OCI-LY3 (cell line): ENCODE measurements around the gene PATJ.
"Not testable (repeated sequence)": the region's sequence is repeated elsewhere in the genome, so short reads cannot be mapped to it uniquely, and the experiment has no call there.

ENCODE experiments used
- H2AFZ ChIP-seq: fragments of 200-600, 300-600 bp; shearing (Covaris generic); 2 replicates; pipeline ENCODE4 v1.6.0; 2014; ENCODE audit warnings: antibody characterized with exemption, low read depth, low read length
- H3K27ac ChIP-seq: fragments of 200-600, 300-600 bp; sonication (generic); 2 replicates; pipeline ENCODE4 v1.5.1; 2014; ENCODE audit warnings: mild to moderate bottlenecking, low read length, moderate library complexity, mixed read lengths
- H3K27me3 ChIP-seq: fragments of 200-600, 300-600 bp; sonication (generic); 2 replicates; pipeline ENCODE4 v1.6.1; 2014; ENCODE audit warnings: low read depth, low read length, mixed read lengths
- H3K36me3 ChIP-seq: fragments of 200-600, 300-600 bp; sonication (generic); replicated peaks from 2 replicates; pipeline ENCODE3; 2014; ENCODE audit warnings: low read depth, low read length, mixed read lengths
- H3K4me1 ChIP-seq: fragments of 300-600, 200-600 bp; sonication (generic); 2 replicates; pipeline ENCODE4 v1.6.1; 2014; ENCODE audit warnings: low read length, mixed read lengths
- H3K4me2 ChIP-seq: fragments of 200-600, 300-600 bp; sonication (generic); 2 replicates; pipeline ENCODE4 v1.6.1; 2014; ENCODE audit warnings: low read length, mixed read lengths
- H3K4me3 ChIP-seq: fragments of 300-600, 200-600 bp; sonication (generic); 2 replicates; pipeline ENCODE4 v1.5.1; 2014; ENCODE audit warnings: antibody characterized with exemption, mild to moderate bottlenecking, low read length, moderate library complexity
- H3K79me2 ChIP-seq: fragments of 300-600, 200-600 bp; shearing (Covaris generic); 2 replicates; pipeline ENCODE4 v1.6.1; 2014; ENCODE audit warnings: mild to moderate bottlenecking, low read length, mixed read lengths
- H3K9ac ChIP-seq: fragments of 300-600, 200-600 bp; shearing (Covaris generic); 2 replicates; pipeline ENCODE4 v1.6.0; 2014; ENCODE audit warnings: mild to moderate bottlenecking, low read length, moderate library complexity
- H3K9me3 ChIP-seq: fragments of 200-600, 300-600 bp; shearing (Covaris generic); 2 replicates; pipeline ENCODE4 v1.6.1; 2014; ENCODE audit warnings: low read length, mixed read lengths; ENCODE audit not compliant: insufficient read depth
- H4K20me1 ChIP-seq: fragments of 200-600, 300-600 bp; sonication (generic); 2 replicates; pipeline ENCODE4 v1.6.1; 2016; ENCODE audit warnings: low read length, mixed read lengths; ENCODE audit not compliant: insufficient read depth
- CTCF ChIP-seq: fragments of 200-600, 300-600 bp; sonication (generic); IDR thresholded peaks from 2 replicates; pipeline ENCODE4 v1.5.1; 2014; ENCODE audit warnings: antibody characterized with exemption, low read length, low read depth
- EZH2phosphoT487 ChIP-seq: fragments of 200-600 bp; shearing (Covaris generic); IDR thresholded peaks from 2 replicates; pipeline ENCODE4 v1.6.1; 2018; ENCODE audit warnings: antibody characterized with exemption, mixed run types, low read depth

PATJ gene

GRCh38 chr1:61708953-61709907, 33.0 kb upstream of the PATJ start:
- Histone ChIP-seq H3K27ac (no peak overlapping the region), H3K4me3 (no peak overlapping the region), H4K20me1 (no peaks in the 10 kb centered on the region; the same call in 1 of the 2 replicates), H2AFZ (no peak overlapping the region), H3K4me2 (no peak overlapping the region), H3K9ac (no peak overlapping the region), H3K36me3 (no peaks in the 10 kb centered on the region), H3K9me3 (no peaks in the 10 kb centered on the region), H3K79me2 (no peaks in the 10 kb centered on the region), H3K27me3 (no peaks in the 10 kb centered on the region), H3K4me1 (no peaks in the 10 kb centered on the region)
- TF ChIP-seq CTCF = no peak
- no peak for TF ChIP-seq EZH2phosphoT487

GRCh38 chr1:61709908-61710289, 32.4 kb upstream of the PATJ start:
- TF ChIP-seq CTCF = no peak
- no peak for TF ChIP-seq EZH2phosphoT487
- no peak overlapping the region for H3K9ac ChIP-seq
- H3K27ac ChIP-seq = no peak overlapping the region
- H3K4me3 ChIP-seq = no peak overlapping the region
- no peaks in the 10 kb centered on the region; the same call in 1 of the 2 replicates for H4K20me1 ChIP-seq
- H3K79me2 ChIP-seq = no peaks in the 10 kb centered on the region
- no peaks in the 10 kb centered on the region for H3K27me3 ChIP-seq
- H3K4me2 ChIP-seq = no peak overlapping the region
- H3K9me3 ChIP-seq = no peaks in the 10 kb centered on the region
- H3K4me1 ChIP-seq = no peaks in the 10 kb centered on the region
- H3K36me3 ChIP-seq = no peaks in the 10 kb centered on the region
- no peak overlapping the region for H2AFZ ChIP-seq

GRCh38 chr1:61711257-61711656, 31.0 kb upstream of the PATJ start:
- H3K4me1 ChIP-seq, H3K27ac ChIP-seq, H3K79me2 ChIP-seq, H2AFZ ChIP-seq, H3K4me2 ChIP-seq, H3K27me3 ChIP-seq, H4K20me1 ChIP-seq, H3K4me3 ChIP-seq, H3K9me3 ChIP-seq, H3K36me3 ChIP-seq, H3K9ac ChIP-seq: not testable (repeated sequence)

- Histone ChIP-seq H4K20me1 (no peaks in the 10 kb centered on the region), H2AFZ (no peak overlapping the region), H3K9me3 (no peaks in the 10 kb centered on the region), H3K4me2 (no peak overlapping the region), H3K4me3 (no peak overlapping the region), H3K4me1 (no peaks in the 10 kb centered on the region), H3K36me3 (no peaks in the 10 kb centered on the region), H3K79me2 (peaks cover 6% of the 10 kb centered on the region), H3K9ac (no peak overlapping the region), H3K27ac (no peak overlapping the region), H3K27me3 (no peaks in the 10 kb centered on the region)
- TF ChIP-seq CTCF (no peak), EZH2phosphoT487 (no peak)
Measured at GRCh38 chr1:61711969-61712368, 30.3 kb upstream of the PATJ start.

GRCh38 chr1:61718996-61719663, 23.1 kb upstream of the PATJ start:
- H3K27me3 ChIP-seq, H2AFZ ChIP-seq, H3K27ac ChIP-seq, H4K20me1 ChIP-seq, H3K4me1 ChIP-seq, H3K9ac ChIP-seq, H3K36me3 ChIP-seq, H3K4me3 ChIP-seq, H3K4me2 ChIP-seq, H3K9me3 ChIP-seq: not testable (repeated sequence)
- peaks cover 26% of the 10 kb centered on the region for H3K79me2 ChIP-seq
